Mucosa of rectum (tissue), 2 donors: ENCODE measurements around the gene LUZP2.
"Not testable (repeated sequence)": the region's sequence is repeated elsewhere in the genome, so short reads cannot be mapped to it uniquely, and the experiment has no call there.

Experiments
- H3K27ac ChIP-seq, 2 donors: one replicate each; pipeline ENCODE4 v1.7.0; 2013; ENCODE audit warnings: inconsistent platforms in 2 of 2, low read depth in 2 of 2, low read length in 2 of 2
- H3K27me3 ChIP-seq, 2 donors: one replicate each; pipeline ENCODE4 v1.7.0; 2013; ENCODE audit warnings: low read length in 2 of 2; ENCODE audit not compliant: control insufficient read depth in 2 of 2, insufficient read depth in 2 of 2
- H3K36me3 ChIP-seq, 2 donors: one replicate each; pipeline ENCODE4 v1.7.0; 2013; ENCODE audit warnings: low read length in 2 of 2; ENCODE audit not compliant: control insufficient read depth in 2 of 2, insufficient read depth in 2 of 2
- H3K4me1 ChIP-seq, 2 donors: one replicate each; pipeline ENCODE4 v1.7.0; 2013; ENCODE audit warnings: low read length in 2 of 2, mild to moderate bottlenecking in 1 of 2; ENCODE audit not compliant: control insufficient read depth in 2 of 2, insufficient read depth in 2 of 2
- H3K4me3 ChIP-seq, 2 donors: one replicate each; pipeline ENCODE4 v1.7.0; 2013; ENCODE audit warnings: low read length in 2 of 2
- H3K9ac ChIP-seq, 2 donors: one replicate each; pipeline ENCODE4 v1.7.0; 2013; ENCODE audit warnings: low read length in 2 of 2, low read depth in 1 of 2, mild to moderate bottlenecking in 1 of 2
- H3K9me3 ChIP-seq, 2 donors: one replicate each; pipeline ENCODE4 v1.7.0; 2013; ENCODE audit warnings: low read length in 2 of 2; ENCODE audit not compliant: control insufficient read depth in 2 of 2
- donor health status: healthy.
- donor health status: Normal muscosa, but diverticular disease.

The LUZP2 gene

GRCh38 chr11:24870048-24870447, 373.2 kb downstream of the LUZP2 start:
- Histone ChIP-seq H3K4me1 (no peaks in the 10 kb centered on the region), H3K36me3 (no peaks in the 10 kb centered on the region), H3K9me3 (no peaks in the 10 kb centered on the region), H3K4me3 (no peak overlapping the region), H3K27ac (no peak overlapping the region), H3K9ac (no peak overlapping the region), H3K27me3 (no peaks in the 10 kb centered on the region)

DNA sequence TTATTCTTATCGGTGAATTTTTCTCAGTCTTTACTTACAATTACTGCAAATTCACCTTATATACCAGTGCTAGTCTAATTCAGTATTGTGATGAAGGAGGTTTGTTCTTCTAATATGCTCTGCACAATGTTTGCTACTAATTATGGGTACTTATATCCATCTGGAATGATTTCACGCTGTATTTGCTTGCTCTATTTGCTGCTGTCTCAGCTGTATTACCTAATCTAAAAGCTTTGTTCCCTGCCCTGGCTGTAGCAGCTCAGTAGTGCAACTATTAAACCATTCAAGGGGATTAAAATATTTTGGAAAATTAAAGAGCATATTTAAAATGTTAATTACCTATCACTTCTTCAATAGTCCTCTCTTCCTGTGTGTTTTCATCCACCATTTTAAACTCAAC, 375.3 kb downstream of the LUZP2 start:
- no peaks in the 10 kb centered on the region for H3K36me3 ChIP-seq
- no peaks in the 10 kb centered on the region for H3K9me3 ChIP-seq
- H3K27me3 ChIP-seq = no peaks in the 10 kb centered on the region
- no peak overlapping the region for H3K27ac ChIP-seq
- H3K4me1 ChIP-seq = no peaks in the 10 kb centered on the region
- H3K4me3 ChIP-seq = no peak overlapping the region
- no peak overlapping the region for H3K9ac ChIP-seq

GRCh38 chr11:24872651-24873311, 375.9 kb downstream of the LUZP2 start:
- H3K4me3 ChIP-seq = no peak overlapping the region
- H3K27ac ChIP-seq = no peak overlapping the region
- no peaks in the 10 kb centered on the region for H3K4me1 ChIP-seq
- H3K36me3 ChIP-seq = no peaks in the 10 kb centered on the region
- H3K27me3 ChIP-seq = no peaks in the 10 kb centered on the region
- no peaks in the 10 kb centered on the region for H3K9me3 ChIP-seq
- no peak overlapping the region for H3K9ac ChIP-seq

- Histone ChIP-seq H3K27ac (no peak overlapping the region), H3K9me3 (peaks cover 0 to 2% of the 10 kb centered on the region in 2 donors), H3K4me1 (no peaks in the 10 kb centered on the region), H3K9ac (no peak overlapping the region), H3K27me3 (no peaks in the 10 kb centered on the region), H3K4me3 (no peak overlapping the region), H3K36me3 (no peaks in the 10 kb centered on the region)
Observed at GRCh38 chr11:24880962-24881361, 384.1 kb downstream of the LUZP2 start.

- no peak overlapping the region for H3K9ac ChIP-seq
Observed at GRCh38 chr11:24885580-24886173, 388.8 kb downstream of the LUZP2 start.

DNA sequence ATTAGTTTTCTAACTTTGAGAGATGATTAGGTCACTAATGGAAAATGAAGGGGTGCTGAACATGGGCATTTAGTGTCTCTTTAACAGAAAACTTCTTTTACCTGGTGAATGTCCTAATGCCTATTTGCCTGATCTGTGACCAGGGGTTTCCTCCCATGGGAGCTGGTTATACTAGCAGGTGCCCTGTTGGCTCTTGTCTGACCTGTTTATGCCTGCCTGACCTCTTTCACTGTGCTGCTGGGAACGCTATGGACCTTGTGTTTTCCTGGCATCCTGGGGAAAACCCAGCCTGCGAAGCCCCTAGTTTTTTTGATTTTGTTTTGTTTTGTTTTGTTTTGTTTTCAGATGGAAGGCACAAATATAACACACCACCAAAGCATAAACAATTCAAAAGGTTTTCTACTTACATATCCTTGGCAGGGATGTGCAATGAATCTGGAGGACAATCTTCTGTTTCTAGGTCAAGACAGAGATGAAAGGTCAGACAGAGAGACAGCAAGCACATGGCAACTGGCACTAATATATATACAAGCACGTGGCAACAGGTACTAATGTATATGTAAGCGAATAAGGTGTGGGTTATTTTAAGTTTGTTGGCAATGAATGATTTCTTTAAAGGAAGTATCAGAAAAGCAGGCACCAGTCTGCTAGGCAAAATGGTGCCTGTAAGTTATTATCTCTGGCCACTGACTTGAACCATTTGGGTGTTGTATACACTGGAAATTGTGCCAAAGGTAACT, 390.2 kb downstream of the LUZP2 start:
- H3K9ac ChIP-seq = no peak overlapping the region
- no peak overlapping the region for H3K27ac ChIP-seq
- H3K36me3 ChIP-seq = no peaks in the 10 kb centered on the region
- H3K27me3 ChIP-seq = no peaks in the 10 kb centered on the region
- no peaks in the 10 kb centered on the region for H3K4me1 ChIP-seq
- peaks cover 0 to 2% of the 10 kb centered on the region in 2 donors for H3K9me3 ChIP-seq
- no peak overlapping the region for H3K4me3 ChIP-seq

More at GRCh38 chr11:24885580-24886173, 388.8 kb downstream of the LUZP2 start:
- no peaks in the 10 kb centered on the region for H3K36me3 ChIP-seq
- H3K9me3 ChIP-seq = peaks cover 0 to 2% of the 10 kb centered on the region in 2 donors
- H3K4me3 ChIP-seq = no peak overlapping the region
- no peak overlapping the region for H3K27ac ChIP-seq
- no peaks in the 10 kb centered on the region for H3K4me1 ChIP-seq
- no peaks in the 10 kb centered on the region for H3K27me3 ChIP-seq

DNA sequence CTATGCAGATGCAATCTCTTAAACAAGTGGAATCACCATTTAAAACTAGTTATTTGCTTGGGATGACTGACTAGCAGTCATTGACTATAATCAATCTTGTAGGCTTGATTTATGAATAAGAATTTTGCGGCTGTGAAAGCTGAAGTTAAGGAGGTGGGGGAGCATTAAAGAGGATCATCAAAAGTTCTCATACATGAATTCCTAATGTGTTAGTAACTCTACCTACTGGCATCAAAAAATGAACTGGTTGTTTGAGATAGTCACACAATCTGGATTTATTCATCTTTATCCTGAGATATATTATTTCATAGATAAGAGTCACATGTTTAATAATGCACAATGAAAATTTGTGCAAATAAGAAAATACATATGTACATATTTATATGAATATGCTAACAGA, 393.6 kb downstream of the LUZP2 start:
- H3K27me3 ChIP-seq = no peaks in the 10 kb centered on the region
- H3K4me1 ChIP-seq = no peaks in the 10 kb centered on the region
- no peak overlapping the region for H3K27ac ChIP-seq
- H3K4me3 ChIP-seq = no peak overlapping the region
- H3K9ac ChIP-seq = no peak overlapping the region
- H3K36me3 ChIP-seq = no peaks in the 10 kb centered on the region
- no peaks in the 10 kb centered on the region for H3K9me3 ChIP-seq

DNA sequence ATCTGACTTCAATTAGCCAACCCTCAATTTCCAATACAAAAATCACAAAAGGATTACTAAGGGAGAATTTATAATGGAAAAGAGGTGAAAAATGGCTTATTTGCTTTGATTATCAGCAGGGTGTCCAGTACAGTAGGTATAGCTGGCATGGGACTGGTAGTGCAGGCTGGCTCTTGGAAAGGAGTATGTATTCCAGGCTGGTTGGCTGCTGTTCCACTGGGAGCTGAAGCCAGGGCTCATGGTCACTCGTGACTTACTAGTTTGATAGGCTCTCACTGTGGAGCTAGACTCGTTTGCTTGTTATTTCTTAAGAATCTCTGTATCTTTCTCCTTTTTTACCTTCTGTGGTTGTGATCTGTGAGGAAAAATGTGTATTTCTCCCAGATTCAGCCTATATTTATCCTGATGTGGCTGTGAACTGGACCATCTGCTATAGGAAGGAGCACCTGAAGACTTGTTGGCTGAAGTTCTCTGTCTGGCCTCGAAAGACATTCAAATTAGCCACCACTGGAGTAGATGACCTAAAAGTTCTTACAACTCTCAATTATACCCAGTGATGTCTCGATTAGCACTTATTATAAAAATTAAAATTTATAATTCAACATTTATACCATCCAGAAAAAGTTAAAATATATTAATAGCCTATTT, 395.1 kb downstream of the LUZP2 start:
- not testable (repeated sequence) for H3K27me3 ChIP-seq, H3K4me1 ChIP-seq, H3K36me3 ChIP-seq, H3K9ac ChIP-seq, H3K9me3 ChIP-seq, H3K4me3 ChIP-seq, H3K27ac ChIP-seq

DNA sequence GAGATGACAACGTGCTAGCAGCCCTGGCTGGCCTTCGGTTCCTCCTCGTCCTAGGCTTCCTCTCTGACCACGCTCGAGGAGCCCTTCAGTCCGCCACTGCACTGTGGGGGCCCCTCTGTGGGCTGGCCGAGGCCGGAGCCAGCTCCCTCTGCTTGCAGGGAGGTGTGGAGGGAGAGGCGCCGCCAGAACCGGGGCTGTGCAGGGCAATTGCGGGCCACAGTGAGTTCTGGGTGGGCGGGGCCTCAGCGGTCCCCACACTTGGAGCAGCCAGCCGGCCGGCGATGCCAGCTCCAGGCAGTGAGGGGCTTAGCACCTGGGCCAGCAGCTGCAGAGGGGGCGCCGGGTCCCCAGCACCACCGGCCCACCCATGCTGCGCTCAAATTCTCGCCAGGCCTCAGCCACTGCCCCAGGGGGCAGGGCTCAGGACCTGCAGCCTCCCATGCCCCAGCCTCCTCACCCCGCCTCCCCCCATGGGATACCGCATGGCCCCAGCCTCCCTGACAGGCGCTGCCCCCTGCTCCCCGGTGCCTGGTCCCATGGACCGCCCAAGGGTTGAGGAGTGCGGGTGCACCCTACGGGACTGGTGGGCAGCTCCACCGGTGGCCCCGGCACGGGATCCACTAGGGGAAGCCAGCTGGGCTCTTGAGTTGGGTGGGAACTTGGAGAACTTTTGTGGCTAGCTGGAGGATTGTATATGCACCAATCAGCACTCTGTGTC, 399.4 kb downstream of the LUZP2 start:
- Histone ChIP-seq H3K9ac (no peak overlapping the region), H3K9me3 (no peaks in the 10 kb centered on the region), H3K36me3 (no peaks in the 10 kb centered on the region), H3K27ac (no peak overlapping the region), H3K4me3 (no peak overlapping the region), H3K4me1 (no peaks in the 10 kb centered on the region), H3K27me3 (no peaks in the 10 kb centered on the region)
